HEK293 (cell line): Measurements from ENCODE around the gene FOXP3.

Source experiments
- CTCF ChIA-PET: fragments of 350-600 bp; formaldehyde crosslinking; extraction: SDS; loops from one replicate; lab custom pipeline; 2021; ENCODE audit warnings: antibody characterized with exemption; lab: Yijun Ruan, JAX
- POLR2A ChIA-PET: fragments of 300-600 bp; formaldehyde crosslinking; extraction: SDS; loops from one replicate; lab custom pipeline; 2020; ENCODE audit warnings: antibody characterized with exemption, inconsistent platforms; lab: Yijun Ruan, JAX
- H3K27ac ChIP-seq: fragments of 200-500 bp; sonication (Bioruptor generic); 2 replicates; pipeline ENCODE4 v1.5.1; 2014; ENCODE audit warnings: low read depth, low read length, control low read depth, inconsistent platforms; ENCODE audit errors: extremely low read depth
- H3K36me3 ChIP-seq, 2 experiments: fragments of 200-500 bp in 1 of 2; sonication (Bioruptor generic) in 1 of 2; 1 replicate in 1 of 2; 2 replicates in 1 of 2; pipeline ENCODE4 v1.5.1; 2014 to 2017; ENCODE audit warnings: inconsistent platforms in 2 of 2, low read length in 2 of 2; ENCODE audit not compliant: control insufficient read depth in 2 of 2, insufficient read depth in 1 of 2
- H3K4me1 ChIP-seq: fragments of 200-500 bp; sonication (Bioruptor generic); 2 replicates; pipeline ENCODE4 v1.5.1; 2014; ENCODE audit warnings: mild to moderate bottlenecking, low read length, inconsistent platforms; ENCODE audit not compliant: control insufficient read depth, insufficient read depth
- H3K4me3 ChIP-seq: 2 replicates; pipeline ENCODE4 v1.5.1; 2011; ENCODE audit warnings: low read depth, mild to moderate bottlenecking, control low read depth, low read length, moderate library complexity
- H3K9me3 ChIP-seq: fragments of 200-500 bp; sonication (Bioruptor generic); 2 replicates; pipeline ENCODE4 v1.5.1; 2014; ENCODE audit warnings: low read depth, low read length, inconsistent platforms; ENCODE audit not compliant: control insufficient read depth, insufficient read depth
- EGR2 ChIP-seq: fragments of 450-650 bp; formaldehyde crosslinking; IDR thresholded peaks from 2 replicates; pipeline ENCODE4 v1.5.1; 2016; ENCODE audit warnings: low read depth, missing biosample characterization, missing genetic modification characterization
- GLI4 ChIP-seq: fragments of 450-650 bp; formaldehyde crosslinking; IDR thresholded peaks from 2 replicates; pipeline ENCODE4 v1.5.1; 2016; ENCODE audit warnings: missing biosample characterization, missing genetic modification characterization
- GLIS1 ChIP-seq: fragments of 450-650 bp; formaldehyde crosslinking; IDR thresholded peaks from 2 replicates; pipeline ENCODE4 v1.5.1; 2016; ENCODE audit warnings: missing biosample characterization, missing genetic modification characterization
- HOXD13 ChIP-seq: sonication (generic); formaldehyde crosslinking; IDR thresholded peaks from 2 replicates; pipeline ENCODE4 v1.8.0; 2022; ENCODE audit warnings: missing genetic modification reagents, borderline replicate concordance
- PATZ1 ChIP-seq: fragments of 450-650 bp; formaldehyde crosslinking; IDR thresholded peaks from 2 replicates; pipeline ENCODE4 v1.5.1; 2016; ENCODE audit warnings: missing biosample characterization, missing genetic modification characterization
- SALL2 ChIP-seq: fragments of 450-650 bp; formaldehyde crosslinking; IDR thresholded peaks from 2 replicates; pipeline ENCODE4 v1.5.0; 2017; ENCODE audit warnings: missing biosample characterization, mild to moderate bottlenecking, missing genetic modification characterization, borderline replicate concordance
- ZBTB11 ChIP-seq: fragments of 450-650 bp; formaldehyde crosslinking; conservative IDR thresholded peaks from 2 replicates; pipeline ENCODE4 v1.5.1; 2016; ENCODE audit warnings: low read depth, missing biosample characterization, missing genetic modification characterization
- ZBTB20 ChIP-seq: fragments of 450-650 bp; formaldehyde crosslinking; IDR thresholded peaks from 2 replicates; pipeline ENCODE4 v1.5.1; 2016; ENCODE audit warnings: missing biosample characterization, missing genetic modification characterization
- ZBTB8A ChIP-seq: fragments of 450-650 bp; formaldehyde crosslinking; IDR thresholded peaks from 2 replicates; pipeline ENCODE4 v1.5.1; 2016; ENCODE audit warnings: missing biosample characterization, missing genetic modification characterization
- ZNF169 ChIP-seq: fragments of 450-650 bp; formaldehyde crosslinking; IDR thresholded peaks from 2 replicates; pipeline ENCODE4 v1.5.1; 2016; ENCODE audit warnings: missing biosample characterization, missing genetic modification characterization
- ZNF2 ChIP-seq: fragments of 450-650 bp; formaldehyde crosslinking; IDR thresholded peaks from 2 replicates; pipeline ENCODE4 v1.5.1; 2016; ENCODE audit warnings: missing biosample characterization, missing genetic modification characterization
- ZNF211 ChIP-seq: fragments of 450-650 bp; formaldehyde crosslinking; IDR thresholded peaks from 2 replicates; pipeline ENCODE4 v1.5.1; 2016; ENCODE audit warnings: low read depth, missing biosample characterization, missing genetic modification characterization
- ZNF26 ChIP-seq: fragments of 450-650 bp; formaldehyde crosslinking; IDR thresholded peaks from 2 replicates; pipeline ENCODE4 v1.5.1; 2016; ENCODE audit warnings: missing biosample characterization, missing genetic modification characterization
- ZNF274 ChIP-seq, 2 experiments: fragments of 200-500 bp in 1 of 2; fragments of 450-650 bp in 1 of 2; sonication (Bioruptor generic) in 1 of 2; formaldehyde crosslinking in 1 of 2; IDR thresholded peaks; 2 replicates each; pipeline versions ENCODE4 v1.5.1 to v1.6.1; 2014 to 2016; ENCODE audit warnings: borderline replicate concordance in 1 of 2, inconsistent platforms in 1 of 2, low read length in 1 of 2, missing biosample characterization in 1 of 2, missing genetic modification characterization in 1 of 2
- ZNF416 ChIP-seq: fragments of 450-650 bp; formaldehyde crosslinking; IDR thresholded peaks from 2 replicates; pipeline ENCODE4 v1.5.1; 2016; ENCODE audit warnings: missing biosample characterization, missing genetic modification characterization
- ZNF449 ChIP-seq: fragments of 450-650 bp; formaldehyde crosslinking; IDR thresholded peaks from 2 replicates; pipeline ENCODE4 v1.5.1; 2017; ENCODE audit warnings: missing biosample characterization, mild to moderate bottlenecking, missing genetic modification characterization, moderate library complexity
- ZNF513 ChIP-seq: fragments of 450-650 bp; IDR thresholded peaks from 2 replicates; pipeline ENCODE4 v1.5.1; 2018; ENCODE audit warnings: missing biosample characterization, missing genetic modification characterization
- ZNF654 ChIP-seq: fragments of 450-650 bp; formaldehyde crosslinking; IDR thresholded peaks from 2 replicates; pipeline ENCODE4 v1.5.1; 2016; ENCODE audit warnings: low read depth, missing biosample characterization, missing genetic modification characterization
- ZSCAN30 ChIP-seq: fragments of 450-650 bp; IDR thresholded peaks from 2 replicates; pipeline ENCODE4 v1.5.1; 2018; ENCODE audit warnings: missing biosample characterization, mild to moderate bottlenecking, missing genetic modification characterization, moderate library complexity

The FOXP3 gene

GRCh38 chrX:49205443-49205842 is 59.1 kb downstream of the FOXP3 start:
- no peaks in the 10 kb centered on the region for H3K36me3 ChIP-seq
- TF ChIP-seq PATZ1 (tag by site-specific recombination) (no peak), ZBTB8A (tag by site-specific recombination) (no peak), ZNF416 (tag by site-specific recombination) (no peak), ZNF654 (tag by site-specific recombination) (no peak), ZSCAN30 (no peak), ZBTB20 (tag by site-specific recombination) (no peak), ZNF274 (IDR thresholded peaks at IDR 0.05; ENCODE audit: low read length) (no peak), ZNF274 (tag by site-specific recombination; IDR thresholded peaks at IDR 0.05; ENCODE audit: borderline replicate concordance) (no peak), HOXD13 (CRISPR knock-in tag) (no peak), ZBTB11 (tag by site-specific recombination) (no peak), ZNF211 (tag by site-specific recombination) (no peak), SALL2 (tag by site-specific recombination) (no peak), ZNF513 (tag by site-specific recombination) (no peak), ZNF2 (no peak), GLI4 (no peak), EGR2 (tag by site-specific recombination) (no peak), ZNF26 (tag by site-specific recombination) (no peak), ZNF169 (tag by site-specific recombination) (no peak), ZNF449 (tag by site-specific recombination) (no peak), GLIS1 (tag by site-specific recombination) (no peak)
- TF ChIP-seq, all 188 proteins: peak for 0
- H3K27ac ChIP-seq: no peak overlapping the region
- H3K4me1 ChIP-seq: no peaks in the 10 kb centered on the region
- POLR2A ChIA-PET: interaction anchor here (1.6 kb wide), 1 partner anchor 15 kb away, joined by 3 read pairs; no protein-coding TSS in a partner anchor
- CTCF ChIA-PET: interaction anchor here (0.6 kb wide), 1 partner anchor 187 kb away, joined by 3 read pairs; no protein-coding TSS in a partner anchor
- H3K4me3 ChIP-seq: no peak overlapping the region
- no peaks in the 10 kb centered on the region for H3K9me3 ChIP-seq
